ENCODE measurements around the gene PRG2. TPM values are rescaled to one million over a fixed set of nuclear protein-coding genes. Genes with fewer than 3 reads are reported as not detected.

The PRG2 gene
- total and polyA plus RNA-seq, 2 of the 13 experiments (the other 11 are each of a cell fraction or from before 2014, with no cell fraction given), result not detected

GRCh38 chr11:57432149-57432561, 41.7 kb upstream of the PRG2 start:
- FAIRE-seq (no peak), DNase-seq (ENCODE audit: low spot score) (no peak), ATAC-seq (no peak)
- no peaks in the 10 kb centered on the region for H3K79me2 ChIP-seq (ENCODE audit: insufficient read depth, low read length)
- ChIA-PET POLR2A (no interaction called here), CTCF (ENCODE audit: low intra/inter-chr PET ratio, low total read pairs) (no interaction called here)
- peaks cover 0 to 2% of the 10 kb centered on the region in 2 experiments; a peak in 1 of 5 replicates for H3K27me3 ChIP-seq (ENCODE audit: control insufficient read depth in 1 of 2, insufficient read depth in 2 of 2, low read length in 2 of 2)
- peak; percentile 33; the same call in 1 of the 2 replicates for TF ChIP-seq SAP130 (CRISPR knock-in tag; IDR thresholded peaks at IDR 0.05; ENCODE audit: low read depth)
- no peak for TF ChIP-seq MED1 (CRISPR knock-in tag; IDR thresholded peaks at IDR 0.05)
- TF ChIP-seq ELF1 (CRISPR knock-in tag; IDR thresholded peaks at IDR 0.05), result peak; percentile 45
- peak; percentile 40; the same call in 1 of the 2 replicates for TF ChIP-seq PAXIP1 (CRISPR knock-in tag; conservative IDR thresholded peaks at IDR 0.05)
- peak; percentile 63 for TF ChIP-seq ELF3 (CRISPR knock-in tag; IDR thresholded peaks at IDR 0.05)
- peak; percentile 33; the same call in 1 of the 2 replicates for TF ChIP-seq ETV5 (CRISPR knock-in tag; IDR thresholded peaks at IDR 0.05; ENCODE audit: borderline replicate concordance)
- BruUV-seq (replicated peaks), result no TSS peak
- intact Hi-C loops (cut with micrococcal nuclease; ENCODE audit: unreplicated experiment) (no loop called here), in situ Hi-C loops (cut with HindIII; ENCODE audit: extremely low pct_ligation_motif_present, low pct_unique_long_range_greater_than_20kb) (no loop called here)
- H3K4me3 ChIP-seq (replicated peaks in 1 of 3; ENCODE audit: insufficient read depth in 1 of 3, low read depth in 2 of 3, low read length in 3 of 3), result no peak overlapping the region
- H3K9ac ChIP-seq (ENCODE audit: insufficient read depth, low read depth, low read length), result no peak overlapping the region
- no peaks in the 10 kb centered on the region for H4K20me1 ChIP-seq (ENCODE audit: insufficient read depth, low read length)
- H3K27ac ChIP-seq (ENCODE audit: extremely low read length, insufficient read depth, low read length), result no peak overlapping the region
- H3K4me1 ChIP-seq (ENCODE audit: insufficient read depth, low read length), result peaks cover 65% of the 10 kb centered on the region
- H3K4me2 ChIP-seq (ENCODE audit: low read depth, low read length), result peak overlapping the region; percentile 32; the same call in 1 of the 2 replicates
- WGBS (ENCODE audit: low lambda C conversion rate), result 21% methylated on average over 5 of the region's 5 CpGs
- no peak overlapping the region for H2AFZ ChIP-seq (ENCODE audit: low read length)
- no peaks in the 10 kb centered on the region for H3K9me3 ChIP-seq (ENCODE audit: low read length)
- no peaks in the 10 kb centered on the region for H3K36me3 ChIP-seq (replicated peaks in 1 of 2; ENCODE audit: control insufficient read depth in 1 of 2, insufficient read depth in 2 of 2, low read length in 2 of 2)
